Fibroblast of pulmonary artery (primary cell): ENCODE measurements around the gene GPR82.

Experiments
- DNase-seq: peaks from one replicate; pipeline ENCODE4 v3.0.0-alpha.2; 2010; ENCODE audit warnings: low read depth
- H3K4me3 ChIP-seq: replicated peaks from 2 replicates; pipeline ENCODE4 v1.5.1; 2011; ENCODE audit warnings: low read depth, mild to moderate bottlenecking, control low read depth, low read length, moderate library complexity
- CTCF ChIP-seq: IDR thresholded peaks from 2 replicates; pipeline ENCODE4 v1.5.1; 2011; ENCODE audit warnings: mild to moderate bottlenecking, control low read depth, low read length, inconsistent platforms; ENCODE audit errors: missing control alignments

Gene GPR82

GRCh38 chrX:41705680-41706374 lies 18.2 kb upstream of the GPR82 start:
- H3K4me3 ChIP-seq = no peak overlapping the region
- no peak for DNase-seq

GRCh38 chrX:41707218-41707617 lies 16.8 kb upstream of the GPR82 start:
- TF ChIP-seq CTCF = no peak
- no peak for DNase-seq

More at GRCh38 chrX:41705680-41706374, 18.2 kb upstream of the GPR82 start:
- no peak for TF ChIP-seq CTCF

GRCh38 chrX:41708486-41708885 lies 15.5 kb upstream of the GPR82 start:
- H3K4me3 ChIP-seq = no peak overlapping the region
- no peak for DNase-seq
- no peak for TF ChIP-seq CTCF

More at GRCh38 chrX:41707218-41707617, 16.8 kb upstream of the GPR82 start:
- H3K4me3 ChIP-seq = no peak overlapping the region

- TF ChIP-seq CTCF = no peak
- DNase-seq = no peak
- no peak overlapping the region for H3K4me3 ChIP-seq
Measured at GRCh38 chrX:41711021-41711667, 12.8 kb upstream of the GPR82 start.

GRCh38 chrX:41716222-41716621 lies 7.8 kb upstream of the GPR82 start:
- TF ChIP-seq CTCF = no peak
- H3K4me3 ChIP-seq = no peak overlapping the region
- DNase-seq = no peak

GRCh38 chrX:41716767-41717473 lies 7.1 kb upstream of the GPR82 start:
- no peak for DNase-seq
- no peak overlapping the region for H3K4me3 ChIP-seq
- TF ChIP-seq CTCF = no peak
